GM18861 (cell line): ENCODE data around the gene KDM2A.

ENCODE experiments used
- ATAC-seq: cut with Tn5 transposase; IDR thresholded peaks from one replicate; pipeline ENCODE4 v1.9.1; 2021; ENCODE audit not compliant: unreplicated experiment

The KDM2A gene

GRCh38 chr11:67282876-67283371 is 163.9 kb downstream of the KDM2A start:
- no peak for ATAC-seq

- ATAC-seq = no peak
These were observed 164.5 kb downstream of the KDM2A start for GRCh38 chr11:67283481-67283963.

- ATAC-seq = no peak
These were observed 165.9 kb downstream of the KDM2A start for GRCh38 chr11:67284811-67285540.

- ATAC-seq = no peak
These were observed 166.8 kb downstream of the KDM2A start for GRCh38 chr11:67285541-67286498.

GRCh38 chr11:67286621-67287333 is 167.7 kb downstream of the KDM2A start:
- ATAC-seq = no peak

- ATAC-seq = no peak
These were observed 168.5 kb downstream of the KDM2A start for GRCh38 chr11:67287355-67288197.

- ATAC-seq = no peak
These were observed 169.1 kb downstream of the KDM2A start for GRCh38 chr11:67288198-67288451.

GRCh38 chr11:67288452-67289225 is 169.6 kb downstream of the KDM2A start:
- peak; percentile 63 for ATAC-seq

- no peak for ATAC-seq
These were observed 170.2 kb downstream of the KDM2A start, which contains the start of gene ANKRD13D for GRCh38 chr11:67289226-67289650. ANKRD13D (plus strand) TSS chr11:67289303; CDS start chr11:67289461, 158 bp downstream.

GRCh38 chr11:67289651-67290479 is 170.8 kb downstream of the KDM2A start:
- ATAC-seq = no peak

- ATAC-seq = no peak
These were observed 171.7 kb downstream of the KDM2A start for GRCh38 chr11:67290801-67291200.

- ATAC-seq = no peak
These were observed 172.7 kb downstream of the KDM2A start for GRCh38 chr11:67291481-67292381.

GRCh38 chr11:67292671-67293070 is 173.6 kb downstream of the KDM2A start:
- ATAC-seq = no peak

- no peak for ATAC-seq
These were observed 174.0 kb downstream of the KDM2A start for GRCh38 chr11:67293090-67293489.

- ATAC-seq = no peak
These were observed 176.8 kb downstream of the KDM2A start for GRCh38 chr11:67295846-67296245.

GRCh38 chr11:67298786-67299185 is 179.7 kb downstream of the KDM2A start:
- no peak for ATAC-seq

- no peak for ATAC-seq
These were observed 180.6 kb downstream of the KDM2A start for GRCh38 chr11:67299471-67300191.
